SU-DHL-6 (cell line): ENCODE measurements around the gene ACTR5.

Source experiments
- H2AFZ ChIP-seq: fragments of 200-600 bp; sonication (generic); 2 replicates; pipeline ENCODE4 v1.6.1; 2014; ENCODE audit warnings: low read depth, mild to moderate bottlenecking, moderate library complexity, mixed read lengths, antibody characterized with exemption, low read length; ENCODE audit not compliant: severe bottlenecking
- H3F3A ChIP-seq: fragments of 200-600 bp; shearing (Covaris generic); 2 replicates; pipeline ENCODE4 v1.6.0; 2016; ENCODE audit warnings: antibody characterized with exemption, mild to moderate bottlenecking; ENCODE audit not compliant: insufficient read depth
- H3K27ac ChIP-seq: fragments of 200-600 bp; sonication (generic); 2 replicates; pipeline ENCODE4 v1.5.1; 2016; ENCODE audit warnings: low read depth, mild to moderate bottlenecking, low read length, moderate library complexity, mixed read lengths
- H3K27me3 ChIP-seq: fragments of 200-600 bp; sonication (generic), shearing (Covaris generic); 2 replicates; pipeline ENCODE4 v1.6.0; 2014; ENCODE audit warnings: mild to moderate bottlenecking, low read length
- H3K36me3 ChIP-seq: fragments of 200-600 bp; sonication (generic); 2 replicates; pipeline ENCODE4 v1.6.1; 2014; ENCODE audit warnings: mild to moderate bottlenecking, low read length, mixed read lengths
- H3K4me2 ChIP-seq: fragments of 300-600, 200-600 bp; shearing (Covaris generic), sonication (generic); 2 replicates; pipeline ENCODE4 v1.6.0; 2014; ENCODE audit warnings: low read length, low read depth, mild to moderate bottlenecking; ENCODE audit not compliant: poor library complexity, severe bottlenecking
- H3K4me3 ChIP-seq: fragments of 200-600 bp; sonication (generic); 2 replicates; pipeline ENCODE4 v1.5.1; 2014; ENCODE audit warnings: antibody characterized with exemption, low read length, mild to moderate bottlenecking, mixed read lengths; ENCODE audit not compliant: insufficient read depth, poor library complexity, severe bottlenecking
- H3K79me2 ChIP-seq: fragments of 200-600 bp; sonication (generic); 2 replicates; pipeline ENCODE4 v1.6.1; 2014; ENCODE audit warnings: mild to moderate bottlenecking, low read length, moderate library complexity; ENCODE audit not compliant: insufficient read depth
- H3K9ac ChIP-seq: fragments of 200-600 bp; sonication (generic); 2 replicates; pipeline ENCODE4 v1.7.0; 2014; ENCODE audit warnings: mild to moderate bottlenecking, low read length
- H3K9me2 ChIP-seq: fragments of 200-600 bp; sonication (generic); replicated peaks from 2 replicates; pipeline ENCODE4 v1.6.1; 2014; ENCODE audit warnings: low read length; ENCODE audit not compliant: insufficient read depth
- H3K9me3 ChIP-seq: fragments of 200-600 bp; sonication (generic); 2 replicates; pipeline ENCODE4 v1.6.1; 2014; ENCODE audit warnings: low read length, mixed read lengths; ENCODE audit not compliant: insufficient read depth
- H4K20me1 ChIP-seq: fragments of 200-600 bp; sonication (generic); 2 replicates; pipeline ENCODE4 v1.6.1; 2014; ENCODE audit warnings: low read depth, mild to moderate bottlenecking, antibody characterized with exemption, low read length, moderate library complexity, mixed read lengths
- CTCF ChIP-seq: fragments of 200-600 bp; sonication (generic); IDR thresholded peaks from one replicate; pipeline ENCODE4 v1.5.1; 2017; ENCODE audit warnings: antibody characterized with exemption, mild to moderate bottlenecking, low read length, moderate library complexity; ENCODE audit not compliant: insufficient read depth, poor library complexity, severe bottlenecking
- EZH2phosphoT487 ChIP-seq: fragments of 200-600 bp; sonication (generic), shearing (Covaris generic); conservative IDR thresholded peaks from 2 replicates; pipeline ENCODE4 v1.6.1; 2018; ENCODE audit warnings: mild to moderate bottlenecking, antibody characterized with exemption, low read length, moderate library complexity, mixed read lengths

Gene ACTR5

GRCh38 chr20:38755324-38755910, 7.2 kb downstream of the ACTR5 start:
- Histone ChIP-seq H3K36me3 (0 out of 2 replicates have a peak, but pooled peaks cover 4% of the 10 kb centered on the region), H3K27me3 (no peaks in the 10 kb centered on the region), H4K20me1 (no peaks in the 10 kb centered on the region), H3K9me3 (no peaks in the 10 kb centered on the region), H3K4me2 (no peak overlapping the region), H3K27ac (no peak overlapping the region), H3K9ac (no peak overlapping the region), H3K79me2 (no peaks in the 10 kb centered on the region), H2AFZ (no peak overlapping the region), H3K4me3 (no peak overlapping the region), H3F3A (peaks cover 8% of the 10 kb centered on the region; the same call in 1 of the 2 replicates), H3K9me2 (no peaks in the 10 kb centered on the region)
- no peak for TF ChIP-seq EZH2phosphoT487
- no peak for TF ChIP-seq CTCF

DNA sequence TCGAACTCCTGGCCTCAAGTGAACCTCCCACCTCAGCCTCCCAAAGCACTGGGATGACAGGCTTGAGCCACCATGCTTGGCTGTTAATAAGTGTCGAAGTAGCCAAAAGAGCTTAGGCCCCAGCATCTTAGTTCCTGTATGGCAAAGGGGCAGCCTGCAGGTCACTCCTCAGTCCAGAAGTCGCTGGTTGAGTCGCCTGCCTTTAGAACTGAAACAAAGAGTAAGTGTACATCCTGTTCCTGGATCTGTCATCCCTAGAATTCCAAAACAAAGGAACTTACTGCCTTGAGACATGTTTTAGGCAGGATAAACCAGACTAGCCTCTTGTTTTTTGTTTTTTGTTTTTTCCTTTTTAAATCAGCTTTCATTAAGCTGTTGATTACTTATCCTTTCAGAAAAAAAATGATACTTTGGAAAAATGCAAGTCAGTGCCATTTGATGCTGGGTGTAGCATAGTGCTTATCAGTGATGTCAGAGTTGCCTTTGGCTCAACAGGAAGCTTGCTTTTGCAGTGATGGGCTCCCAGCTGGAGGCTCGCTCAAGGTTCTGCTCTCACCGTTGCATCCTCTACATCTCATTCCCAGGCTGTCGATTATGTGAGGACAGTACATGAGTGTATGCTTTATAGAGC, 9.0 kb downstream of the ACTR5 start:
- no peak overlapping the region for H3K27ac ChIP-seq
- H4K20me1 ChIP-seq = no peaks in the 10 kb centered on the region
- H3K9me2 ChIP-seq = no peaks in the 10 kb centered on the region
- TF ChIP-seq EZH2phosphoT487 = no peak
- TF ChIP-seq CTCF = no peak
- H3F3A ChIP-seq = peaks cover 8% of the 10 kb centered on the region; the same call in 1 of the 2 replicates
- H3K9ac ChIP-seq = no peak overlapping the region
- no peaks in the 10 kb centered on the region for H3K9me3 ChIP-seq
- no peaks in the 10 kb centered on the region for H3K27me3 ChIP-seq
- H3K4me3 ChIP-seq = no peak overlapping the region
- 0 out of 2 replicates have a peak, but pooled peaks cover 4% of the 10 kb centered on the region for H3K36me3 ChIP-seq
- H3K4me2 ChIP-seq = no peak overlapping the region
- H2AFZ ChIP-seq = no peak overlapping the region
- H3K79me2 ChIP-seq = no peaks in the 10 kb centered on the region

- H3K36me3 ChIP-seq = no peaks in the 10 kb centered on the region
- no peak overlapping the region for H3K27ac ChIP-seq
- no peaks in the 10 kb centered on the region for H3K79me2 ChIP-seq
- H4K20me1 ChIP-seq = no peaks in the 10 kb centered on the region
- no peaks in the 10 kb centered on the region for H3K9me3 ChIP-seq
- H2AFZ ChIP-seq = no peak overlapping the region
- no peak overlapping the region for H3K4me2 ChIP-seq
- TF ChIP-seq EZH2phosphoT487 (no peak), CTCF (no peak)
- no peak overlapping the region for H3K4me3 ChIP-seq
- H3K9ac ChIP-seq = no peak overlapping the region
- no peaks in the 10 kb centered on the region for H3K27me3 ChIP-seq
- H3F3A ChIP-seq = no peaks in the 10 kb centered on the region
- no peaks in the 10 kb centered on the region for H3K9me2 ChIP-seq
Observed at GRCh38 chr20:38759106-38759505, 10.8 kb downstream of the ACTR5 start.
